ENCODE data around the gene MORC2. TPM values are rescaled to one million over a fixed set of nuclear protein-coding genes. Genes with fewer than 3 reads are reported as not detected.

MORC2 gene
- polyA plus RNA-seq, 1 donor from 2014 or later, result 5.9 TPM

DNA sequence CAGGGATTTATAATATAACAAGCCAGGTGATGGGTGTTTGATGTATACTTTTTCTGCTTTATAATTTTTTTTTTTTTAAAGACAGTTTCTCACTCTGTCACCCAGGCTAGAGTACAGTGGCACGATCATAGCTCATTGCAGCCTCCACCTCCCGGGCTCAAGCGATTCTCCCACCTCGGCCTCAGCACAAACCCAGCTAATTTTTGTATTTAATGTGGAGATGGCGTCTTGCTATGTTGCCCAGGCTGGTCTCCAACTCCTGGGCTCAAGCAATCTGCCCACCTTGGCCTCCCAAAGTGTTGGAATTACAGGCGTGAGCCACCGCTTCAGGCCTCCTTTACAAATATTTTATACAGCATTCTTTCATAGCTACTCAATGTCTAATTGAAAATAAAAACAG is 48.6 kb downstream of the MORC2 start:
- Mint-ChIP-seq H3K4me1 (peaks cover 0 to 10% (median 7%) of the 10 kb centered on the region in 3 donors), H3K27ac (peak overlapping the region in 2 of 3 donors; percentile 6 to 33), H3K36me3 (peaks cover 2% of the 10 kb centered on the region), H3K4me3 (peak overlapping the region in 1 of 4 donors; percentile 38), H3K27me3 (no peaks in the 10 kb centered on the region), H3K9me3 (peaks cover 0 to 2% (median 0%) of the 10 kb centered on the region in 3 donors)

DNA sequence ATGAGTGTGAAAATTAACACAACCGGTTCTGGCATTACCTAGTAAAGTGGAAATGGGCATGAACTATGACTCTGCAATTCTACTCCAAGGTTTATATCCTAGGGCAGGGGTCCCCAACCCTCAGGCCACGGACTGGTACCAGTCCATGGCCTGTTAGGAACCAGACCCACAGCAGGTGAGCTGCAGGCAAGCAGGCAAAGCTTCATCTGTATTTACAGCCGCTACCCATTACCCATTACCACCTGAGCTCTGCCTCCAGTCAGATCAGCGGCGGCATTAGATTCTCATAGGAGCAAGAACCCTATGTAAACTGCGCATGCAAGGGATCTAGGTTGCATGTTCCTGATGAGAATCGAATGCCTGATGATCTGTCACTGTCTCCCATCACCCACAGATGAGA is 49.8 kb downstream of the MORC2 start:
- Mint-ChIP-seq H3K4me1 (peaks cover 0 to 7% (median 7%) of the 10 kb centered on the region in 3 donors), H3K36me3 (peaks cover 7% of the 10 kb centered on the region), H3K9me3 (peaks cover 0 to 2% (median 0%) of the 10 kb centered on the region in 3 donors), H3K27me3 (no peaks in the 10 kb centered on the region), H3K4me3 (no peak overlapping the region), H3K27ac (no peak overlapping the region)

GRCh38 chr22:30910358-30910757 is 58.2 kb downstream of the MORC2 start:
- no peaks in the 10 kb centered on the region for H3K4me1 Mint-ChIP-seq
- H3K4me3 Mint-ChIP-seq, result peak overlapping the region in 1 of 4 donors; percentile 20
- H3K27me3 Mint-ChIP-seq, result no peaks in the 10 kb centered on the region
- H3K27ac Mint-ChIP-seq, result no peak overlapping the region
- H3K36me3 Mint-ChIP-seq, result peaks cover 10% of the 10 kb centered on the region
- peaks cover 0 to 2% (median 0%) of the 10 kb centered on the region in 3 donors for H3K9me3 Mint-ChIP-seq

GRCh38 chr22:30909306-30909705 is 59.3 kb downstream of the MORC2 start:
- peaks cover 8% of the 10 kb centered on the region for H3K36me3 Mint-ChIP-seq
- H3K4me1 Mint-ChIP-seq, result peaks cover 0 to under 1% (median 0%) of the 10 kb centered on the region in 3 donors
- H3K4me3 Mint-ChIP-seq, result no peak overlapping the region
- peaks cover 0 to 2% (median 0%) of the 10 kb centered on the region in 3 donors for H3K9me3 Mint-ChIP-seq
- H3K27me3 Mint-ChIP-seq, result no peaks in the 10 kb centered on the region
- H3K27ac Mint-ChIP-seq, result no peak overlapping the region

GRCh38 chr22:30908051-30908461 is 60.5 kb downstream of the MORC2 start:
- Mint-ChIP-seq H3K36me3 (peaks cover 4% of the 10 kb centered on the region), H3K27me3 (no peaks in the 10 kb centered on the region), H3K4me3 (no peak overlapping the region), H3K9me3 (no peaks in the 10 kb centered on the region), H3K4me1 (peaks cover 2 to 7% (median 2%) of the 10 kb centered on the region in 3 donors), H3K27ac (no peak overlapping the region)

DNA sequence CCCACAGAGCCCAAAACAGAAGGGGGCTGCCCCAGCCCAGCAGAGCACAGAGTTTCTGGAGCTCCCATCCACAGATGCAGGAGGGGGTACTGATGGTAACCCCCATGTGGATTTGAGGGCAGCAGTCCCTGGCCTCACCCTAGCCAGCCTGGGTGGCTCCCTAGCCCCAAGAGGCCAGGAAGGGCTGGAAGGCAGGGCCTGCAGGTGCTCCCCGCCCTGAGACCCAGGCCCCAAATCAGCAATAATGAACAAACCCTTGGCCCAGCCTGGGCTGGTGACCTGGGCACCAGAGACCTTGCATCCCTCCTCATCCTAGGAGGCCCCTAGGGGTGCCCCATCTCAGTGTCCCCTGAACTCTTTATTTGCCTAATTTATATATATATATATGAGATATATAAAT is 61.6 kb downstream of the MORC2 start:
- Mint-ChIP-seq H3K9me3 (no peaks in the 10 kb centered on the region), H3K27ac (peak overlapping the region in 1 of 3 donors; percentile 47), H3K4me3 (no peak overlapping the region), H3K36me3 (peaks cover 4% of the 10 kb centered on the region), H3K27me3 (no peaks in the 10 kb centered on the region), H3K4me1 (peaks cover 6 to 11% (median 10%) of the 10 kb centered on the region in 3 donors)

DNA sequence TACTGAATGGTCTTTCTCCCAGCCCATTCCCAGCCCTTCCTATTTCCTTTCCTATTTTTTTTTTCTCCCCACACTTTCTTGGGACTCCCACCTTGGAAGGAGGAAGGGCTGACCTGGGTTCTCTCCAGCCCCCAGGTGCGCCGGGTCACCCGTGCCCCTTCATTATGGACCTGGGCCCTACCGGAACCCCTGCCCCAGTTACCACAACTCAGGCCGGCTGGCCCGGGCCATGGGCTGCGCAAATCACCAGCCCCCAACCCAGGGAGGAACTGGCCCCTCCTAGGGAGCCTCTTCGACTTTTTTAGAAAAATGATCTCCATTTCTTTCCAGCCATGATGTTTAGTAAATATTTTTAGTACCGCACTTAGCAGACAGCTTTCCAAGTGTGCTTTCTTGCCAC is 62.2 kb downstream of the MORC2 start:
- Mint-ChIP-seq H3K27me3 (no peaks in the 10 kb centered on the region), H3K4me3 (no peak overlapping the region), H3K27ac (peak overlapping the region in 1 of 3 donors; percentile 47), H3K36me3 (peaks cover 4% of the 10 kb centered on the region), H3K4me1 (peaks cover 6 to 11% (median 10%) of the 10 kb centered on the region in 3 donors), H3K9me3 (no peaks in the 10 kb centered on the region)

DNA sequence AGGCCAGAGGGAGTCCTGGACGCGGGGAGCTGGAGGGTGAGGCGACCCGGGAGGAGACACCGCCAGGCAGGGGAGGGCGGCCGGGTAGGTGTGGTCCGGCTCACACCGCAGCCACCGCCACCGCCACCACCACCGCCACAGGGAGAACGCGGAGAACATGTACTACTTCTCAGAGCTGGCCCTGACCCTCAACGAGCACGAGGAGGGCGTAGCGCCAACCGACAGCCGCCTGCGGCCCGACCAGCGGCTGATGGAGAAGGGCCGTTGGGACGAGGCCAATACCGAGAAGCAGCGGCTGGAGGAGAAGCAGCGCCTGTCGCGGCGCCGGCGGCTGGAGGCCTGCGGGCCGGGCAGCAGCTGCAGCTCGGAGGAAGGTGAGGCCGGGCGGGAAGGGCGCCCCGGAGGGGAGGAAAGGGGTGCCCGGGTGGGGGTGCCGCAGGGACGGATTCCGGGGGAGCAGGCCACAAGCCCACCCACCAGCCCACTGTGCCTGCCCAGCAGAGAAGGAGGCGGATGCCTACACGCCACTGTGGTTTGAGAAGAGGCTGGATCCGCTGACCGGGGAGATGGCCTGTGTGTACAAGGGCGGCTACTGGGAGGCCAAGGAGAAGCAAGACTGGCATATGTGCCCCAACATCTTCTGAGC is 62.8 kb downstream of the MORC2 start:
- H3K27me3 Mint-ChIP-seq, result no peaks in the 10 kb centered on the region
- peaks cover 4% of the 10 kb centered on the region for H3K36me3 Mint-ChIP-seq
- no peaks in the 10 kb centered on the region for H3K9me3 Mint-ChIP-seq
- peaks cover 6 to 11% (median 10%) of the 10 kb centered on the region in 3 donors for H3K4me1 Mint-ChIP-seq
- H3K4me3 Mint-ChIP-seq, result no peak overlapping the region
- H3K27ac Mint-ChIP-seq, result no peak overlapping the region

DNA sequence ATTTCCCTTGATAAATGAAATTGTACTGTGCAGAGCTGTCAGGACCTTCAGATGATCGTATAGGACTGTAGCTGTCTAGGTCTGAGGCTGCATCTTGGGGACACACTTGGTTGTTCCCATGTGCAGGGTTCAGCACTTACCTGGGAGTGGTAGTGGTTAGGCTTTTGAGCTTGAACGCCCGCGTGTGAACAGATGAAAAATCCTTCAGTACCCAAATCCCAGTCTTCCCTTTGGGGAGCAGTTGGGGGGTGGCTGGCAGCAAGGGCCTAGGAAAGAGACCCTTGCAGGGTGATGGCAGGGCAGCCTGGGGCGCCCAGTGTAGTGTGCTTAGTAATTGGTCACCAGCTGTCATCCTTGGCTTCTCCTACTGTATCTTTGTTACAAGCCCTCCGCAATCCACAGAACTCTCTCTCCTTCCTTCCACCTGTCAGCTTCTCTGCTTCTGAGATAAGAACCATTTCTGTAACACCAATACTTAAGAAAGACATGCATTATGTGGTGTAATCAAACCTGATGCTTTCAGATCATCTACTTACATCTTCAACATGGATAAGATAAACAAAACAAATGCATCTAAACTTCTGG is 64.6 kb downstream of the MORC2 start:
- no peaks in the 10 kb centered on the region for H3K27me3 Mint-ChIP-seq
- peak overlapping the region in 2 of 3 donors; percentile 29 to 82 for H3K27ac Mint-ChIP-seq
- peaks cover 3% of the 10 kb centered on the region for H3K36me3 Mint-ChIP-seq
- H3K4me1 Mint-ChIP-seq, result peaks cover 6 to 11% (median 10%) of the 10 kb centered on the region in 3 donors
- H3K9me3 Mint-ChIP-seq, result no peaks in the 10 kb centered on the region
- peak overlapping the region in 1 of 4 donors; percentile 31 for H3K4me3 Mint-ChIP-seq

DNA sequence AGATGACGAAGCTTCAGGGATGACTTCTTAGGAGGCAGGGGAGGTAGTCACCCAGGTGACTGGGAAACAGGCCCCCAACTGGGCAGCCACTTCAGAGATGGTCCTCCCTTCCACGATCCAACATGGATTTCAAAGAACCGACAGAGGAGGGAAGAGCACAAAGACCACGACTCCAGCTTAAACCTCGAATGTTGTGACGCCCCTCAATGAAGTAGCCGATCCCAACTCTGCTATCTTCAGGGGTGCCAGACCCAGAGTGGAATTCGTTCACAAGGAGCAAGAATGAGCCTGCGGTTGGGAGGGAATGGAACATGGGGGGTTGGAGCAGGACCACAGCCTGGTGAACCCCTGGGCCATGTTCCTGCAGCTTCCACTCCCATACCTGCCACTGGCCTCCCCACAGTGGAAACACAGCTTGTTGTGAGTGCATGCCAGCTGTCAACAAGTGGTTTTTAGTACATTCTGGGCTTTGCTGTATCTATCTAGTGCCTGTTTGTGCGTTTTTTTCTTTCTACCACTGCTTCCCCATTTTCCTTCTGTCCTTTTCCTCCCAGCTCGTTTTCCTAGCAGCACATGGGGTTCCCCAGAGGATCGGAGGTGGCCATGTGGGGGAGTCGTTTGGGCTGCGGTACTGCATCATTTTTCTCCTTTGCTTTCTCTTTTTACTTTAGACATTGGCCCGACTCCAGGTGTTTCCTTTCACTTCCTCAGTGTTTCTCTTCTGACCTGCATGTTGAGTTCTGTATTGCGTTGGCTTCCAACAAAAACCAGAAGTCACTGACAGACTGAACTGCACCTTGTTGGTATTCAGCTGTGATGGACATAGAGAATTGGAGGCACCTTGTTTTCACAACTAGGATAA is 65.8 kb downstream of the MORC2 start:
- no peaks in the 10 kb centered on the region for H3K27me3 Mint-ChIP-seq
- peaks cover 0 to 4% (median 1%) of the 10 kb centered on the region in 3 donors for H3K9me3 Mint-ChIP-seq
- peaks cover 6 to 11% (median 10%) of the 10 kb centered on the region in 3 donors for H3K4me1 Mint-ChIP-seq
- H3K4me3 Mint-ChIP-seq, result peak overlapping the region in 2 of 4 donors; percentile 70 to 91
- peaks cover 3% of the 10 kb centered on the region for H3K36me3 Mint-ChIP-seq
- H3K27ac Mint-ChIP-seq, result peak overlapping the region in 2 of 3 donors; percentile 54 to 82

GRCh38 chr22:30894371-30894740 is 74.2 kb downstream of the MORC2 start:
- Mint-ChIP-seq H3K4me1 (no peaks in the 10 kb centered on the region), H3K9me3 (peaks cover 0 to 4% (median 1%) of the 10 kb centered on the region in 3 donors), H3K4me3 (no peak overlapping the region)

DNA sequence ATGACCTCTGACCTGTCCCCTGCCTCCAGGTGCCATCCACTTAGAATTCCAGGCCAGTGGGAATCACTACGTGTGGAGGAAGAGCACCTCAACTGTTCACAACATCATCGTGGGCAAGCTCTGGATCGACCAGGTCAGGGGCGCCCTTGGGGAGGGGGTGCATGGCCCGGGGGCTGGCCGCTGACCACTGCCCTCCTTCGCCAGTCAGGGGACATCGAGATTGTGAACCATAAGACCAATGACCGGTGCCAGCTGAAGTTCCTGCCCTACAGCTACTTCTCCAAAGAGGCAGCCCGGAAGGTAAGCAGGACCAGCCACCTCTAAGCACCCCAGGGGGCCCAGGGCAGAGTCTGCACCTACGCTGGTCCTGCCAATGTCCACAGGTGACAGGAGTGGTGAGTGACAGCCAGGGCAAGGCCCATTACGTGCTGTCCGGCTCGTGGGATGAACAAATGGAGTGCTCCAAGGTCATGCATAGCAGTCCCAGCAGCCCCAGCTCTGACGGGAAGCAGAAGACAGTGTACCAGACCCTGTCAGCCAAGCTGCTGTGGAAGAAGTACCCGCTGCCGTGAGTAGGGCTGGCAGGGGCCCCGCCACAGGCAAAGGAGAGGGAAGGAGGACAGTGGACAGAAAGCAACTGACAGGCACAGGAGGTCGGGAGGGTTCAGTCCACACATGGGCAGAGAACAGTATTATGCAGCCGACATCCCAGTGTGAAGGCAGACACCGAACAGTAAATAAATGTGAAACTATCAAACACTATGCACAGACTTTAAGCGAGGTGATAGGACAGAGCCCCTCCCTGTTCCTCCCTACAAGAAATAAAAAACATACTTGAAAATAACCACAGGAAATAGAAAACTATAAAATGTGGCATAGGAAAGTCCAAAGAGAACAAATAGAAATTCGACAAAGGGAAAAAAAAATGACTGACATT is 74.9 kb downstream of the MORC2 start:
- H3K9me3 Mint-ChIP-seq, result peaks cover 0 to 4% (median 1%) of the 10 kb centered on the region in 3 donors
- peaks cover 7% of the 10 kb centered on the region for H3K36me3 Mint-ChIP-seq
- no peaks in the 10 kb centered on the region for H3K4me1 Mint-ChIP-seq
- no peak overlapping the region for H3K27ac Mint-ChIP-seq
- no peaks in the 10 kb centered on the region for H3K27me3 Mint-ChIP-seq
- no peak overlapping the region for H3K4me3 Mint-ChIP-seq

More at GRCh38 chr22:30894371-30894740, 74.2 kb downstream of the MORC2 start:
- H3K36me3 Mint-ChIP-seq, result peaks cover 9% of the 10 kb centered on the region
- no peaks in the 10 kb centered on the region for H3K27me3 Mint-ChIP-seq
- no peak overlapping the region for H3K27ac Mint-ChIP-seq

GRCh38 chr22:30892731-30893221 is 75.8 kb downstream of the MORC2 start:
- peaks cover 7% of the 10 kb centered on the region for H3K36me3 Mint-ChIP-seq
- H3K27me3 Mint-ChIP-seq, result no peaks in the 10 kb centered on the region
- H3K4me1 Mint-ChIP-seq, result no peaks in the 10 kb centered on the region
- H3K4me3 Mint-ChIP-seq, result no peak overlapping the region
- no peak overlapping the region for H3K27ac Mint-ChIP-seq
- no peaks in the 10 kb centered on the region for H3K9me3 Mint-ChIP-seq

DNA sequence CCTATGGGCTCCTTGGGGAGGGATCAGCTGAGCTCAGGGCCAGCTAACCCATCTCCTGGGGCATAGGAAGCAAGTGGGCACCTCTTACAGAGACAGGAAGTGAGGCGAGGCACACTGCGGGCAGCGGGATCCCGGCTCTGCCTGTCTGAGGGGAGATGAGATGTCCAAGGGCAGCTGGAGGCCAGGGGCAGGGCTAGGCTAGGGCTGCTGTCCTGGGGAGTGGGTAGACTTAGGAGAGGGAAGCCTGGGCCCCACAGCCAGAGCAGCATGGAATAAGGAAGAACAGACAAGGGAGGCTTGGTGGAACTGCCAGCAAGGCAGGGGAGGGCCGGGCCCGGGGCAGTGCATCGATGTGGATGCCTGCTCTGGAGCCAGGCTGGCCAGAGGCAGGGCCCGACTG is 76.3 kb downstream of the MORC2 start:
- Mint-ChIP-seq H3K36me3 (peaks cover 7% of the 10 kb centered on the region), H3K27me3 (no peaks in the 10 kb centered on the region), H3K4me1 (no peaks in the 10 kb centered on the region), H3K27ac (no peak overlapping the region), H3K9me3 (no peaks in the 10 kb centered on the region), H3K4me3 (no peak overlapping the region)

Measured in IgD-negative memory B cell (primary cell).